Mesenchymal stem cell (in vitro differentiated cells and primary cell): Measurements from ENCODE around the gene DFFB.

Experiments used
- DNase-seq: peaks from one replicate; pipeline ENCODE4 v3.0.0-alpha.2; 2013
- H2AFZ ChIP-seq: one replicate; pipeline ENCODE4 v1.6.1; 2013; ENCODE audit warnings: low read depth, mild to moderate bottlenecking, control low read depth, inconsistent platforms, low read length, moderate library complexity
- H2AK5ac ChIP-seq: 2 replicates; pipeline ENCODE4 v1.6.1; 2013; ENCODE audit warnings: low read length, moderate library complexity, mild to moderate bottlenecking, inconsistent platforms; ENCODE audit not compliant: severe bottlenecking
- H2BK120ac ChIP-seq: one replicate; pipeline ENCODE4 v1.6.1; 2013; ENCODE audit warnings: low read depth, mild to moderate bottlenecking, inconsistent platforms, low read length, moderate library complexity
- H2BK12ac ChIP-seq, 2 experiments: one replicate each; pipeline ENCODE4 v1.6.1; 2013; ENCODE audit warnings: inconsistent platforms in 2 of 2, low read length in 2 of 2, mild to moderate bottlenecking in 2 of 2, moderate library complexity in 2 of 2, control low read depth in 1 of 2
- H2BK15ac ChIP-seq: one replicate; pipeline ENCODE4 v1.6.1; 2013; ENCODE audit warnings: mild to moderate bottlenecking, low read depth, inconsistent platforms; ENCODE audit not compliant: poor library complexity, severe bottlenecking
- H2BK5ac ChIP-seq: 2 replicates; pipeline ENCODE4 v1.6.1; 2013; ENCODE audit warnings: low read depth, mild to moderate bottlenecking, low read length, control low read depth, inconsistent platforms; ENCODE audit not compliant: poor library complexity, severe bottlenecking
- H3K14ac ChIP-seq, 2 experiments: one replicate each; pipeline ENCODE4 v1.6.1; 2013; ENCODE audit warnings: inconsistent platforms in 2 of 2, low read length in 2 of 2, control low read depth in 1 of 2, mild to moderate bottlenecking in 1 of 2, moderate library complexity in 1 of 2
- H3K18ac ChIP-seq, 2 experiments: one replicate each; pipeline ENCODE4 v1.6.1; 2013; ENCODE audit warnings: inconsistent platforms in 2 of 2, low read length in 2 of 2, control low read depth in 1 of 2, low read depth in 1 of 2, mild to moderate bottlenecking in 1 of 2
- H3K23ac ChIP-seq, 2 experiments: one replicate each; pipeline ENCODE4 v1.6.1; 2013; ENCODE audit warnings: inconsistent platforms in 2 of 2, low read length in 2 of 2, mild to moderate bottlenecking in 2 of 2, moderate library complexity in 2 of 2, control low read depth in 1 of 2
- H3K27ac ChIP-seq: 2 replicates; pipeline ENCODE4 v1.5.1; 2013; ENCODE audit warnings: mild to moderate bottlenecking, moderate library complexity, low read length, control low read depth, inconsistent platforms; ENCODE audit not compliant: poor library complexity, severe bottlenecking
- H3K27me3 ChIP-seq, 2 experiments: 2 replicates each; pipeline versions ENCODE4 v1.6.1 to v1.7.0; 2013; ENCODE audit warnings: low read length in 2 of 2, mild to moderate bottlenecking in 2 of 2, moderate library complexity in 2 of 2, control low read depth in 1 of 2, inconsistent platforms in 1 of 2; ENCODE audit not compliant: control insufficient read depth in 1 of 2, insufficient read depth in 1 of 2
- H3K36me3 ChIP-seq, 2 experiments: 2 replicates each; pipeline versions ENCODE4 v1.6.1 to v1.7.0; 2013; ENCODE audit warnings: low read length in 2 of 2, control low read depth in 1 of 2, inconsistent platforms in 1 of 2, low read depth in 1 of 2, mild to moderate bottlenecking in 1 of 2; ENCODE audit not compliant: insufficient read depth in 2 of 2, control insufficient read depth in 1 of 2
- H3K4ac ChIP-seq, 2 experiments: one replicate each; pipeline ENCODE4 v1.6.1; 2013; ENCODE audit warnings: inconsistent platforms in 2 of 2, low read length in 2 of 2, mild to moderate bottlenecking in 2 of 2, moderate library complexity in 2 of 2, control low read depth in 1 of 2, low read depth in 1 of 2
- H3K4me1 ChIP-seq: 2 replicates; pipeline ENCODE4 v1.6.1; 2013; ENCODE audit warnings: low read depth, low read length, control low read depth; ENCODE audit not compliant: control insufficient read depth, insufficient read depth
- H3K4me2 ChIP-seq: 2 replicates; pipeline ENCODE4 v1.6.1; 2013; ENCODE audit warnings: low read length, mild to moderate bottlenecking, inconsistent platforms; ENCODE audit not compliant: poor library complexity, severe bottlenecking
- H3K4me3 ChIP-seq, 2 experiments: 2 replicates each; pipeline versions ENCODE4 v1.5.1 to v1.7.0; 2013; ENCODE audit warnings: low read length in 2 of 2, mild to moderate bottlenecking in 2 of 2, control low read depth in 1 of 2, low read depth in 1 of 2; ENCODE audit not compliant: insufficient read depth in 1 of 2
- H3K79me1 ChIP-seq: replicated peaks from 2 replicates; pipeline ENCODE4 v1.6.1; 2013; ENCODE audit warnings: mild to moderate bottlenecking, control low read depth, low read length, inconsistent platforms; ENCODE audit not compliant: poor library complexity, severe bottlenecking
- H3K9ac ChIP-seq: 2 replicates; pipeline ENCODE4 v1.7.0; 2013; ENCODE audit warnings: mild to moderate bottlenecking, low read length, moderate library complexity
- H3K9me3 ChIP-seq: 2 replicates; pipeline ENCODE4 v1.7.0; 2013; ENCODE audit warnings: mild to moderate bottlenecking, low read length; ENCODE audit not compliant: control insufficient read depth
- H4K8ac ChIP-seq: one replicate; pipeline ENCODE4 v1.6.1; 2013; ENCODE audit warnings: inconsistent platforms, mild to moderate bottlenecking, low read length, moderate library complexity
- H4K91ac ChIP-seq: one replicate; pipeline ENCODE4 v1.6.1; 2013; ENCODE audit warnings: mild to moderate bottlenecking, low read length, inconsistent platforms
- WGBS: methylation state at CpG from one replicate; pipeline ENCODE4 v1.1.7; 2013; ENCODE audit warnings: mixed read lengths; 5-methylcytosine and 5-hydroxymethylcytosine counted together

The DFFB gene

DNA sequence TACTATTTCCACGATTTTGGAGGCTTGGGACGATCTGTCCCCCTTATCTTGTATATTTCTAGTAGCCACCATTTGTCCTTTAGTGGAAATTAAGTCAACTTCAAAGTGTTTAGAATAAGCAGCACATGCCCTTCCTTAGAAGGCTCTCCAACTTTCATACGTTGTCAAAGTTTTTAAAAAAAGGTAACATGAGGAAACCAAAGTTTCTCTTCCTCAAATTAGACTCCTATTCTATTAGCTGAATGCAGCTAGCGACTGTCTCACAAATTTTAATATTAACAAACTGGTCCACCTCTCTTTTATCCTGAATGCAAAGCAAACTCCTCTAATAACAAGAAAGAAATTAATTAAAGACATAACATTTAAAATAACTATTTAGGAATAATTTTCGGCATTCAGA is 35.9 kb downstream of the DFFB start:
- Histone ChIP-seq H4K8ac (no peak overlapping the region), H2BK5ac (no peak overlapping the region), H2AK5ac (no peak overlapping the region), H3K36me3 (peaks cover 39 to 44% of the 10 kb centered on the region in 2 experiments), H3K9ac (no peak overlapping the region), H4K91ac (no peak overlapping the region), H3K9me3 (no peaks in the 10 kb centered on the region), H2AFZ (no peak overlapping the region), H3K4me1 (peaks cover 17% of the 10 kb centered on the region), H3K4me2 (no peak overlapping the region), H2BK12ac (no peak overlapping the region), H3K18ac (no peak overlapping the region), H2BK15ac (no peak overlapping the region), H3K27me3 (no peaks in the 10 kb centered on the region), H2BK120ac (no peak overlapping the region), H3K79me1 (peaks cover 27% of the 10 kb centered on the region), H3K23ac (no peak overlapping the region), H3K14ac (no peak overlapping the region), H3K27ac (no peak overlapping the region), H3K4me3 (no peak overlapping the region), H3K4ac (no peak overlapping the region)
- no peak for DNase-seq
- over 99% methylated on average over 5 of the region's 5 CpGs for WGBS

DNA sequence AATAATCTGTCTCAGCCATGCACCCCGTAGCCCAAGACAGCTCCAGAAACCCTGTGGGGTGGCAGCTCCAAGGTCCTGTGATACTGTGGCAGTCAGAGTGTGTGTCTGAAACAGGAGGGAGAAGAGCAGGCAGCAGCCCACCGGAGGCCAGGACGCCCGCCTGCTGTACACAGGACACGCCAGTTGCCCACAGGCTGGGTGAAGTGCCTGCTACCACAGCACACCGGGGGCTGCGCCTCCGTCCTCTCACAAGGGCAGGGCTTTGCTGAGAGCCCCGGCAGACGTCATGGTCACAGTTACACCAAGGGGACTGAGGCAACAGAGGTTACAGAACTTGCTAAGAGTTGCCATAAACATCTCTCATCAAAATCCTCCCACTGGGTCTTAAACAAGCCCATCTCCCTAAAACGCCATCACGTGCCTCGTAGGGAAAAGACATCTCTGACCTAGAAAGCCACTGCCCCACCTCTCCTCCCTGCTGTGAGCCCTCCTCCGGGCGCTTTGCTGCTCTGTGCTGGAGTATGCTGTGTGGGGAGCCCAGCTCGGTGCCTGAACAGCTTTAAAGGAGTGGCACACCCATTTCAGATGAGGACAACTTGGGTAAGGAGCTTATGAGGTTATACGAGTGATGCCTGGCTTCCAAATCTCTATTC is 37.5 kb downstream of the DFFB start:
- H3K14ac ChIP-seq: no peak overlapping the region
- H3K18ac ChIP-seq: no peak overlapping the region
- H4K91ac ChIP-seq: no peak overlapping the region
- no peak overlapping the region for H2BK120ac ChIP-seq
- H2AFZ ChIP-seq: no peak overlapping the region
- no peak overlapping the region for H2BK15ac ChIP-seq
- no peak overlapping the region for H3K4ac ChIP-seq
- H3K4me2 ChIP-seq: no peak overlapping the region
- WGBS: 98% methylated on average over 17 of the region's 17 CpGs
- peaks cover 19% of the 10 kb centered on the region for H3K4me1 ChIP-seq
- no peaks in the 10 kb centered on the region for H3K27me3 ChIP-seq
- H2BK12ac ChIP-seq: no peak overlapping the region
- no peak overlapping the region for H3K4me3 ChIP-seq
- no peak overlapping the region for H3K9ac ChIP-seq
- H3K23ac ChIP-seq: peak overlapping the region in 1 of 2 experiments; percentile 42
- no peak overlapping the region for H2BK5ac ChIP-seq
- peak overlapping the region; percentile 79 for H2AK5ac ChIP-seq
- peaks cover 22% of the 10 kb centered on the region for H3K79me1 ChIP-seq
- no peaks in the 10 kb centered on the region for H3K9me3 ChIP-seq
- peaks cover 31 to 33% of the 10 kb centered on the region in 2 experiments for H3K36me3 ChIP-seq
- no peak for DNase-seq
- H3K27ac ChIP-seq: no peak overlapping the region
- no peak overlapping the region for H4K8ac ChIP-seq

DNA sequence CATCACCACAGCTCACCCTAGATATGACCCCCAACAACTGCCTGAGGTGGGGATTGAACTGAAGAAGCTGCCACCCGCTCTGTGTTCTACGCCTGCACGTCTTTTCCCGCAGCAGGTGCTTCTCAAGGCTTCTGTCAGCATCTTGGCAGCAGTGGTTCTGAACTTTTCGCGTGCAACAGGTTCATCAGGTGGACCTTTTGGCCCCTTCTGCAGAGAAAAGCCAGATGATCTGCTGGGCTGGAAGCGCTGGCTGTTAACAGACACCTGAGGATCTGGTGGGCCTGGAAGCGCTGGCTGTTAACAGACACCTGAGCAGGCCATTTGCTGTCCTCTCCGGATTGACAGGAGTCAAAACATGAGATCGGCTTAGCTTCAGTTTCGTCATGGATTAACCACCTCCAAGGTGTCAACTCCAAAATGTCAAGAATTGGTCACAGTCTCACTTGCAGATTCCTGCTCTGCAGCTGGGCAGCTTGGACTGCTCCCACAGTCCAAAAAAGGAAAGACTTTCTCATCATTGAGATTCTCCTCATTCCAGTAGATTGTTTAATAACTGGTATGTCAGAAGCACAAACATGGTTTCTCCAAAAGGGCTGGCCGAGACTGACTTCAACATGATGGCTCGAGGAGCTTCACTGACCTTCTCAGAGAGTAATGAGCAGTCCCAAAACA is 38.1 kb downstream of the DFFB start:
- no peak overlapping the region for H2AK5ac ChIP-seq
- H3K9ac ChIP-seq: no peak overlapping the region
- H2BK5ac ChIP-seq: no peak overlapping the region
- H3K14ac ChIP-seq: no peak overlapping the region
- H3K4me3 ChIP-seq: no peak overlapping the region
- H2AFZ ChIP-seq: no peak overlapping the region
- H3K27me3 ChIP-seq: no peaks in the 10 kb centered on the region
- H3K18ac ChIP-seq: no peak overlapping the region
- 95% methylated on average over 13 of the region's 13 CpGs for WGBS
- H4K91ac ChIP-seq: no peak overlapping the region
- H3K23ac ChIP-seq: no peak overlapping the region
- H4K8ac ChIP-seq: no peak overlapping the region
- H2BK12ac ChIP-seq: no peak overlapping the region
- no peak overlapping the region for H3K4ac ChIP-seq
- H3K4me1 ChIP-seq: peaks cover 19% of the 10 kb centered on the region
- no peak for DNase-seq
- peaks cover 25 to 27% of the 10 kb centered on the region in 2 experiments for H3K36me3 ChIP-seq
- H3K9me3 ChIP-seq: no peaks in the 10 kb centered on the region
- no peak overlapping the region for H2BK15ac ChIP-seq
- no peak overlapping the region for H3K4me2 ChIP-seq
- peaks cover 16% of the 10 kb centered on the region for H3K79me1 ChIP-seq
- peak overlapping the region; percentile 50 for H3K27ac ChIP-seq
- no peak overlapping the region for H2BK120ac ChIP-seq

DNA sequence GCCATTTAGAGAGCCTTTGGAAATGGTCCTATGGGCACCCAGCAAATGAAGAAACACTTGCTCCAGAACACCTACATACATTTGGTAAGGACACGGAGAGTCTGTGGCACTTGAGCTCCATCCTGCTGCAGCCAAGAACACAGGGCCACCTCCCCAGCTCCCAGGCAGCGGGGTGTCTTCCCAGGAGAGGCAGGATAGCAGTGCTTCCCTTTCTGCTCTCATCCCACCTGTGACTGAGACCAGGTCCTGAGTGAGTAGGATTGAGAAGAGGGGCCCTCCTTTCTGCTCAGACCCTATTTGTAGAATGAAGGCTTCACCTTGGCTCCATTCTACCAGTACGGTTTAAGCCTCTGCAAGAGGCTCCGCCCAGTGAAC is 38.7 kb downstream of the DFFB start:
- H4K8ac ChIP-seq: no peak overlapping the region
- H3K14ac ChIP-seq: no peak overlapping the region
- H3K4me1 ChIP-seq: peaks cover 17% of the 10 kb centered on the region
- H3K27me3 ChIP-seq: no peaks in the 10 kb centered on the region
- H3K9ac ChIP-seq: no peak overlapping the region
- peak overlapping the region; percentile 50 for H3K27ac ChIP-seq
- H3K4me3 ChIP-seq: no peak overlapping the region
- H3K36me3 ChIP-seq: peaks cover 20 to 22% of the 10 kb centered on the region in 2 experiments
- peaks cover 11% of the 10 kb centered on the region for H3K79me1 ChIP-seq
- no peak overlapping the region for H2BK5ac ChIP-seq
- H3K9me3 ChIP-seq: no peaks in the 10 kb centered on the region
- H2AFZ ChIP-seq: no peak overlapping the region
- H2BK120ac ChIP-seq: no peak overlapping the region
- DNase-seq: no peak
- H2BK15ac ChIP-seq: no peak overlapping the region
- no peak overlapping the region for H2AK5ac ChIP-seq
- H3K4me2 ChIP-seq: no peak overlapping the region
- H3K18ac ChIP-seq: no peak overlapping the region
- no peak overlapping the region for H3K4ac ChIP-seq
- peak overlapping the region; percentile 20 for H4K91ac ChIP-seq
- WGBS: 100% methylated on average over 4 of the region's 4 CpGs
- no peak overlapping the region for H3K23ac ChIP-seq
- H2BK12ac ChIP-seq: no peak overlapping the region
